PC-3 (cell line): Measurements from ENCODE around the gene TAAR2. TPM values are rescaled to one million over a fixed set of nuclear protein-coding genes. Genes with fewer than 3 reads are reported as not detected.

ENCODE experiments used
- ATAC-seq: fragments of 200-7000 bp; cut with Tn5 transposase; 2 replicates; pipeline ENCODE4 v1.9.1; 2020; ENCODE audit warnings: mild to moderate bottlenecking, moderate library complexity
- BruUV-seq: library from RNA; stranded (reverse); fragments of 400-500 nt; replicated peaks from 2 replicates; lab custom pipeline; 2021; lab: Mats Ljungman, UMichigan
- CTCF ChIA-PET: fragments of 300-600 bp; sonication (Branson Sonifier 250); formaldehyde crosslinking; loops from one replicate; lab custom pipeline; 2022; ENCODE audit warnings: antibody characterized with exemption; lab: Charles Lee
- POLR2A ChIA-PET: fragments of 300-600 bp; sonication (Branson Sonifier 250); formaldehyde crosslinking; loops from one replicate; lab custom pipeline; 2022; ENCODE audit warnings: antibody characterized with exemption; ENCODE audit not compliant: unreplicated experiment; lab: Charles Lee
- DNase-seq: peaks from one replicate; pipeline ENCODE4 v3.0.0-alpha.2; 2015
- H2AFZ ChIP-seq: fragments of 300-600 bp; sonication (generic); 2 replicates; pipeline ENCODE4 v1.6.0; 2016; ENCODE audit warnings: antibody characterized with exemption, low read length
- H3F3A ChIP-seq: fragments of 300-600 bp; sonication (generic); one replicate; pipeline ENCODE4 v1.6.0; 2017; ENCODE audit warnings: antibody characterized with exemption, low read length, control low read depth, mild to moderate bottlenecking; ENCODE audit not compliant: unreplicated experiment
- H3K27ac ChIP-seq: fragments of 300-600 bp; sonication (generic); 2 replicates; pipeline ENCODE4 v1.5.1; 2016; ENCODE audit warnings: mild to moderate bottlenecking, low read length
- H3K27me3 ChIP-seq: fragments of 300-600 bp; sonication (generic); 2 replicates; pipeline ENCODE4 v1.6.1; 2016; ENCODE audit warnings: low read length, mixed read lengths
- H3K36me3 ChIP-seq: fragments of 300-600 bp; sonication (generic); 2 replicates; pipeline ENCODE4 v1.6.1; 2016; ENCODE audit warnings: low read depth, mixed run types, low read length, mixed read lengths
- H3K4me1 ChIP-seq: fragments of 300-600 bp; sonication (generic); 2 replicates; pipeline ENCODE4 v1.5.1; 2016; ENCODE audit warnings: low read length; ENCODE audit not compliant: insufficient read depth
- H3K4me2 ChIP-seq: fragments of 300-600 bp; sonication (generic); 2 replicates; pipeline ENCODE4 v1.6.0; 2016; ENCODE audit warnings: low read length
- H3K4me3 ChIP-seq: fragments of 300-600 bp; sonication (generic); 2 replicates; pipeline ENCODE4 v1.5.1; 2016; ENCODE audit warnings: mild to moderate bottlenecking, low read length, mixed read lengths
- H3K79me2 ChIP-seq: fragments of 300-600 bp; sonication (generic); 2 replicates; pipeline ENCODE4 v1.6.1; 2017; ENCODE audit warnings: low read length, mixed read lengths
- H3K9ac ChIP-seq: fragments of 300-600 bp; sonication (generic); 2 replicates; pipeline ENCODE4 v1.6.0; 2016; ENCODE audit warnings: mild to moderate bottlenecking, low read length
- H3K9me2 ChIP-seq: fragments of 300-600 bp; sonication (generic); replicated peaks from 2 replicates; pipeline ENCODE4 v1.6.1; 2016; ENCODE audit warnings: mixed run types, low read length, mixed read lengths
- H3K9me3 ChIP-seq: fragments of 300-600 bp; sonication (generic); 2 replicates; pipeline ENCODE4 v1.6.1; 2016; ENCODE audit warnings: low read length, mixed read lengths
- H4K20me1 ChIP-seq: fragments of 300-600 bp; sonication (generic); 2 replicates; pipeline ENCODE4 v1.6.1; 2016; ENCODE audit warnings: low read length, mixed read lengths
- EZH2 ChIP-seq: fragments of 300-600 bp; sonication (generic); IDR thresholded peaks from one replicate; pipeline ENCODE4 v1.6.1; 2017; ENCODE audit warnings: antibody characterized with exemption, mild to moderate bottlenecking, low read length; ENCODE audit not compliant: unreplicated experiment
- EZH2phosphoT487 ChIP-seq: fragments of 300-600 bp; sonication (generic); IDR thresholded peaks from 2 replicates; pipeline ENCODE4 v1.6.1; 2018; ENCODE audit warnings: mild to moderate bottlenecking, antibody characterized with exemption, low read length, borderline replicate concordance
- intact Hi-C: fragments of 100-400 bp; cut with micrococcal nuclease; formaldehyde crosslinking; loops from 2 replicates; pipeline ENCODE4 v1.9.0; 2023
- total RNA-seq: library from RNA; depleted of rRNA; stranded (reverse); fragments of >200 nt; gene quantifications from 2 replicates; pipeline ENCODE4 v1.2.3, GENCODE V29; 2014
- TF ChIP-seq, protein P1 (sequence below): fragments of 300-600 bp; sonication (generic); conservative IDR thresholded peaks from 2 replicates; pipeline ENCODE4 v1.5.1; 2017; ENCODE audit warnings: antibody characterized with exemption, low read depth, mild to moderate bottlenecking, low read length

The TAAR2 gene
- total RNA-seq, 1 experiment from 2014 or later, result not detected

- POLR2A ChIA-PET, result no interaction called here
- TF ChIP-seq EZH2phosphoT487 (no peak), EZH2 (no peak)
- TF ChIP-seq, protein P1, sequence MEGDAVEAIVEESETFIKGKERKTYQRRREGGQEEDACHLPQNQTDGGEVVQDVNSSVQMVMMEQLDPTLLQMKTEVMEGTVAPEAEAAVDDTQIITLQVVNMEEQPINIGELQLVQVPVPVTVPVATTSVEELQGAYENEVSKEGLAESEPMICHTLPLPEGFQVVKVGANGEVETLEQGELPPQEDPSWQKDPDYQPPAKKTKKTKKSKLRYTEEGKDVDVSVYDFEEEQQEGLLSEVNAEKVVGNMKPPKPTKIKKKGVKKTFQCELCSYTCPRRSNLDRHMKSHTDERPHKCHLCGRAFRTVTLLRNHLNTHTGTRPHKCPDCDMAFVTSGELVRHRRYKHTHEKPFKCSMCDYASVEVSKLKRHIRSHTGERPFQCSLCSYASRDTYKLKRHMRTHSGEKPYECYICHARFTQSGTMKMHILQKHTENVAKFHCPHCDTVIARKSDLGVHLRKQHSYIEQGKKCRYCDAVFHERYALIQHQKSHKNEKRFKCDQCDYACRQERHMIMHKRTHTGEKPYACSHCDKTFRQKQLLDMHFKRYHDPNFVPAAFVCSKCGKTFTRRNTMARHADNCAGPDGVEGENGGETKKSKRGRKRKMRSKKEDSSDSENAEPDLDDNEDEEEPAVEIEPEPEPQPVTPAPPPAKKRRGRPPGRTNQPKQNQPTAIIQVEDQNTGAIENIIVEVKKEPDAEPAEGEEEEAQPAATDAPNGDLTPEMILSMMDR, result no peak
- Histone ChIP-seq H2AFZ (no peak overlapping the region), H3K27me3 (no peaks in the 10 kb centered on the region), H3K9me2 (no peaks in the 10 kb centered on the region), H3K4me1 (no peaks in the 10 kb centered on the region), H4K20me1 (no peaks in the 10 kb centered on the region), H3K9me3 (no peaks in the 10 kb centered on the region), H3K9ac (no peak overlapping the region), H3K27ac (no peak overlapping the region), H3K4me3 (no peak overlapping the region), H3K36me3 (no peaks in the 10 kb centered on the region), H3F3A (no peaks in the 10 kb centered on the region), H3K79me2 (no peaks in the 10 kb centered on the region), H3K4me2 (no peak overlapping the region)
- intact Hi-C loops, result no loop called here
- no peak for DNase-seq
- CTCF ChIA-PET, result no interaction called here
- no peak for ATAC-seq
- BruUV-seq, result no TSS peak
Observed at GRCh38 chr6:132584698-132585097, 39.4 kb downstream of the TAAR2 start.

- no peak overlapping the region for H3K9ac ChIP-seq
- no peak overlapping the region for H3K27ac ChIP-seq
- TF ChIP-seq EZH2phosphoT487, result no peak
- TF ChIP-seq EZH2, result no peak
- TF ChIP-seq, protein P1, result no peak
- H2AFZ ChIP-seq, result no peak overlapping the region
- ChIA-PET CTCF (no interaction called here), POLR2A (no interaction called here)
- H3F3A ChIP-seq, result no peaks in the 10 kb centered on the region
- DNase-seq (no peak), ATAC-seq (no peak)
- H3K4me3 ChIP-seq, result no peak overlapping the region
- peaks cover 5% of the 10 kb centered on the region for H3K27me3 ChIP-seq
- H3K9me3 ChIP-seq, result no peaks in the 10 kb centered on the region
- no peaks in the 10 kb centered on the region for H4K20me1 ChIP-seq
- no peaks in the 10 kb centered on the region for H3K36me3 ChIP-seq
- BruUV-seq, result no TSS peak
- H3K4me2 ChIP-seq, result no peak overlapping the region
- no peaks in the 10 kb centered on the region for H3K4me1 ChIP-seq
- intact Hi-C loops, result no loop called here
- no peaks in the 10 kb centered on the region for H3K79me2 ChIP-seq
- H3K9me2 ChIP-seq, result no peaks in the 10 kb centered on the region
Observed at GRCh38 chr6:132571774-132572173, 52.3 kb downstream of the TAAR2 start.

GRCh38 chr6:132570221-132570777 is 53.8 kb downstream of the TAAR2 start, which contains the start of gene TAAR6:
Gene TAAR6 (plus strand): TSS chr6:132570322. CDS start chr6:132570322, 0 bp downstream.
- no peaks in the 10 kb centered on the region for H3F3A ChIP-seq
- CTCF ChIA-PET, result no interaction called here

More at GRCh38 chr6:132570221-132570777, 53.8 kb downstream of the TAAR2 start, which contains the start of gene TAAR6:
- no peak within 1 kb of the TSS for H2AFZ ChIP-seq
- POLR2A ChIA-PET, result no interaction called here
- peaks cover 12% of the 10 kb centered on the region for H3K27me3 ChIP-seq
- no peak within 1 kb of the TSS for H3K27ac ChIP-seq
- TF ChIP-seq EZH2phosphoT487, result no peak
- no peak for TF ChIP-seq EZH2
- TF ChIP-seq, protein P1, result no peak
- no peak within 1 kb of the TSS for H3K4me2 ChIP-seq
- no peaks in the 10 kb centered on the region for H3K36me3 ChIP-seq
- ATAC-seq (no peak), DNase-seq (no peak)
- no TSS peak for BruUV-seq
- intact Hi-C loops, result no loop called here
- no peak within 1 kb of the TSS for H3K9ac ChIP-seq
- no peaks in the 10 kb centered on the region for H3K79me2 ChIP-seq
- no peaks in the 10 kb centered on the region for H3K9me2 ChIP-seq
- no peaks in the 10 kb centered on the region for H3K9me3 ChIP-seq
- H3K4me3 ChIP-seq, result no peak within 1 kb of the TSS
- no peaks in the 10 kb centered on the region for H3K4me1 ChIP-seq
- no peaks in the 10 kb centered on the region for H4K20me1 ChIP-seq
